ENCODE measurements around the gene CNTD1. TPM values are rescaled to one million over a fixed set of nuclear protein-coding genes. Genes with fewer than 3 reads are reported as not detected.

CNTD1 gene
- polyA plus RNA-seq, 2 of the 4 experiments (the other 2 are of a cell fraction), result 0.06 to 0.10 TPM

DNA sequence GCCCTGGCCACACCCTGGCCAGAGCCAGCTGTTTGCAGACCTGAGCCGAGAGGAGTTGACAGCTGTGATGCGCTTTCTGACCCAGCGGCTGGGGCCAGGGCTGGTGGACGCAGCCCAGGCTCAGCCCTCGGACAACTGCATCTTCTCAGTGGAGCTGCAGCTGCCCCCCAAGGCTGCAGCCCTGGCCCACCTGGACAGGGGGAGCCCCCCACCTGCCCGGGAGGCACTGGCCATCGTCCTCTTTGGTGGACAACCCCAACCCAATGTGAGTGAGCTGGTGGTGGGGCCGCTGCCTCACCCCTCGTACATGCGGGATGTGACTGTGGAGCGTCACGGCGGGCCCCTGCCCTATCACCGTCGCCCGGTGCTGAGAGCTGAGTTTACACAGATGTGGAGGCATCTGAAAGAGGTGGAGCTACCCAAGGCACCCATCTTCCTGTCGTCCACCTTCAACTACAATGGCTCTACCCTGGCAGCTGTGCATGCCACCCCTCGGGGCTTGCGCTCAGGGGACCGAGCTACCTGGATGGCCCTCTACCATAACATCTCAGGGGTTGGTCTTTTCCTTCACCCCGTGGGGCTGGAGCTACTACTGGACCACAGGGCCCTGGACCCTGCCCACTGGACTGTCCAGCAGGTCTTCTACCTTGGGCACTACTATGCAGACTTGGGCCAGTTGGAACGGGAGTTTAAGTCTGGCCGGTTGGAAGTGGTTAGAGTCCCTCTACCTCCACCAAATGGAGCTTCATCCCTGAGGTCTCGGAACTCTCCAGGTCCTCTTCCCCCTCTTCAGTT lies 46.3 kb downstream of the CNTD1 start:
- DNase-seq (ENCODE audit: low read depth in 1 of 2, low spot score in 1 of 2) (no peak), ATAC-seq (no peak), FAIRE-seq (no peak)
- H3K9me3 ChIP-seq, result no peaks in the 10 kb centered on the region
- no peak overlapping the region for H3K4me3 ChIP-seq
- TF ChIP-seq KDM5A (IDR thresholded peaks at IDR 0.05) (no peak), HEYL (CRISPR knock-in tag; IDR thresholded peaks at IDR 0.05) (no peak)
- 94% methylated on average over 23 of the region's 24 CpGs for WGBS (ENCODE audit: missing lambda C conversion rate)
- POLR2A ChIA-PET, result interaction anchor here (1.0 to 1.4 kb wide), 2 partner anchors 21 to 84 kb away, joined by 3 to 5 read pairs; partner anchors contain the start of gene BECN1
- no peaks in the 10 kb centered on the region for H3K4me1 ChIP-seq
- CTCF ChIA-PET, result interaction anchor here (0.5 to 20.4 kb wide), 25 partner anchors 9 to 271 kb away, joined by 3 to 372 read pairs (median 8); partner anchors contain the start of genes BECN1, PSME3, RPL27 and RUNDC1
- no peak overlapping the region for H3K4me2 ChIP-seq
- no peak overlapping the region for H3K27ac ChIP-seq

DNA sequence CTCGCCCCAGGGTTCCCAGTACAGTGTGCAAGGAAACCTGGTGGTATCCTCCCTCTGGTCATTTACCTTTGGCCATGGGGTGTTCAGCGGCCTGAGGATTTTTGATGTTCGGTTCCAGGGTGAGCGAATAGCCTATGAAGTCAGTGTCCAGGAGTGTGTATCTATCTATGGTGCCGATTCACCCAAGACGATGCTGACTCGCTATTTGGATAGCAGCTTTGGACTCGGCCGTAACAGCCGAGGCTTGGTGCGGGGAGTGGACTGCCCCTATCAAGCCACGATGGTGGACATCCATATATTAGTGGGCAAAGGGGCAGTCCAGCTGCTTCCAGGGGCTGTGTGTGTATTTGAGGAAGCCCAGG lies 46.9 kb downstream of the CNTD1 start:
- FAIRE-seq (no peak), ATAC-seq (no peak), DNase-seq (ENCODE audit: low read depth in 1 of 2, low spot score in 1 of 2) (no peak)
- CTCF ChIA-PET, result interaction anchor here (0.9 to 20.4 kb wide), 16 partner anchors 8 to 271 kb away, joined by 3 to 372 read pairs (median 24); partner anchors contain the start of genes BECN1, PSME3 and RPL27
- Histone ChIP-seq H3K4me2 (no peak overlapping the region), H3K4me3 (no peak overlapping the region), H3K9me3 (no peaks in the 10 kb centered on the region), H3K4me1 (no peaks in the 10 kb centered on the region), H3K27ac (no peak overlapping the region)
- WGBS (ENCODE audit: missing lambda C conversion rate), result 91% methylated on average over 12 of the region's 12 CpGs
- TF ChIP-seq KDM5A (IDR thresholded peaks at IDR 0.05) (no peak), CBX8 (IDR thresholded peaks at IDR 0.05) (no peak), NR3C1 (IDR thresholded peaks at IDR 0.05) (no peak), CBX2 (IDR thresholded peaks at IDR 0.05; ENCODE audit: borderline replicate concordance, low read depth) (no peak), KDM1A (IDR thresholded peaks at IDR 0.05; ENCODE audit: low read depth) (no peak), NPAS2 (CRISPR knock-in tag; IDR thresholded peaks at IDR 0.05; ENCODE audit: borderline replicate concordance) (no peak), JUN (IDR thresholded peaks at IDR 0.05) (no peak), RNF2 (IDR thresholded peaks at IDR 0.05; ENCODE audit: borderline replicate concordance, low read depth) (no peak), EP300 (IDR thresholded peaks at IDR 0.05) (no peak), RARB (CRISPR knock-in tag; IDR thresholded peaks at IDR 0.05) (no peak), EHMT2 (IDR thresholded peaks at IDR 0.05; ENCODE audit: low read depth) (no peak), MAFK (IDR thresholded peaks at IDR 0.05; ENCODE audit: partially characterized antibody) (no peak)
- TF ChIP-seq, protein P1, sequence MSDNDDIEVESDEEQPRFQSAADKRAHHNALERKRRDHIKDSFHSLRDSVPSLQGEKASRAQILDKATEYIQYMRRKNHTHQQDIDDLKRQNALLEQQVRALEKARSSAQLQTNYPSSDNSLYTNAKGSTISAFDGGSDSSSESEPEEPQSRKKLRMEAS (IDR thresholded peaks at IDR 0.05), result no peak
- TF ChIP-seq, protein P2, sequence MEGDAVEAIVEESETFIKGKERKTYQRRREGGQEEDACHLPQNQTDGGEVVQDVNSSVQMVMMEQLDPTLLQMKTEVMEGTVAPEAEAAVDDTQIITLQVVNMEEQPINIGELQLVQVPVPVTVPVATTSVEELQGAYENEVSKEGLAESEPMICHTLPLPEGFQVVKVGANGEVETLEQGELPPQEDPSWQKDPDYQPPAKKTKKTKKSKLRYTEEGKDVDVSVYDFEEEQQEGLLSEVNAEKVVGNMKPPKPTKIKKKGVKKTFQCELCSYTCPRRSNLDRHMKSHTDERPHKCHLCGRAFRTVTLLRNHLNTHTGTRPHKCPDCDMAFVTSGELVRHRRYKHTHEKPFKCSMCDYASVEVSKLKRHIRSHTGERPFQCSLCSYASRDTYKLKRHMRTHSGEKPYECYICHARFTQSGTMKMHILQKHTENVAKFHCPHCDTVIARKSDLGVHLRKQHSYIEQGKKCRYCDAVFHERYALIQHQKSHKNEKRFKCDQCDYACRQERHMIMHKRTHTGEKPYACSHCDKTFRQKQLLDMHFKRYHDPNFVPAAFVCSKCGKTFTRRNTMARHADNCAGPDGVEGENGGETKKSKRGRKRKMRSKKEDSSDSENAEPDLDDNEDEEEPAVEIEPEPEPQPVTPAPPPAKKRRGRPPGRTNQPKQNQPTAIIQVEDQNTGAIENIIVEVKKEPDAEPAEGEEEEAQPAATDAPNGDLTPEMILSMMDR (IDR thresholded peaks at IDR 0.05), result no peak
- TF ChIP-seq, protein P3, sequence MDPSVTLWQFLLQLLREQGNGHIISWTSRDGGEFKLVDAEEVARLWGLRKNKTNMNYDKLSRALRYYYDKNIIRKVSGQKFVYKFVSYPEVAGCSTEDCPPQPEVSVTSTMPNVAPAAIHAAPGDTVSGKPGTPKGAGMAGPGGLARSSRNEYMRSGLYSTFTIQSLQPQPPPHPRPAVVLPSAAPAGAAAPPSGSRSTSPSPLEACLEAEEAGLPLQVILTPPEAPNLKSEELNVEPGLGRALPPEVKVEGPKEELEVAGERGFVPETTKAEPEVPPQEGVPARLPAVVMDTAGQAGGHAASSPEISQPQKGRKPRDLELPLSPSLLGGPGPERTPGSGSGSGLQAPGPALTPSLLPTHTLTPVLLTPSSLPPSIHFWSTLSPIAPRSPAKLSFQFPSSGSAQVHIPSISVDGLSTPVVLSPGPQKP (IDR thresholded peaks at IDR 0.05; ENCODE audit: low read depth, low read length), result no peak
- TF ChIP-seq, protein P4, sequence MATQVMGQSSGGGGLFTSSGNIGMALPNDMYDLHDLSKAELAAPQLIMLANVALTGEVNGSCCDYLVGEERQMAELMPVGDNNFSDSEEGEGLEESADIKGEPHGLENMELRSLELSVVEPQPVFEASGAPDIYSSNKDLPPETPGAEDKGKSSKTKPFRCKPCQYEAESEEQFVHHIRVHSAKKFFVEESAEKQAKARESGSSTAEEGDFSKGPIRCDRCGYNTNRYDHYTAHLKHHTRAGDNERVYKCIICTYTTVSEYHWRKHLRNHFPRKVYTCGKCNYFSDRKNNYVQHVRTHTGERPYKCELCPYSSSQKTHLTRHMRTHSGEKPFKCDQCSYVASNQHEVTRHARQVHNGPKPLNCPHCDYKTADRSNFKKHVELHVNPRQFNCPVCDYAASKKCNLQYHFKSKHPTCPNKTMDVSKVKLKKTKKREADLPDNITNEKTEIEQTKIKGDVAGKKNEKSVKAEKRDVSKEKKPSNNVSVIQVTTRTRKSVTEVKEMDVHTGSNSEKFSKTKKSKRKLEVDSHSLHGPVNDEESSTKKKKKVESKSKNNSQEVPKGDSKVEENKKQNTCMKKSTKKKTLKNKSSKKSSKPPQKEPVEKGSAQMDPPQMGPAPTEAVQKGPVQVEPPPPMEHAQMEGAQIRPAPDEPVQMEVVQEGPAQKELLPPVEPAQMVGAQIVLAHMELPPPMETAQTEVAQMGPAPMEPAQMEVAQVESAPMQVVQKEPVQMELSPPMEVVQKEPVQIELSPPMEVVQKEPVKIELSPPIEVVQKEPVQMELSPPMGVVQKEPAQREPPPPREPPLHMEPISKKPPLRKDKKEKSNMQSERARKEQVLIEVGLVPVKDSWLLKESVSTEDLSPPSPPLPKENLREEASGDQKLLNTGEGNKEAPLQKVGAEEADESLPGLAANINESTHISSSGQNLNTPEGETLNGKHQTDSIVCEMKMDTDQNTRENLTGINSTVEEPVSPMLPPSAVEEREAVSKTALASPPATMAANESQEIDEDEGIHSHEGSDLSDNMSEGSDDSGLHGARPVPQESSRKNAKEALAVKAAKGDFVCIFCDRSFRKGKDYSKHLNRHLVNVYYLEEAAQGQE (IDR thresholded peaks at IDR 0.05), result no peak
- TF ChIP-seq, protein P5, sequence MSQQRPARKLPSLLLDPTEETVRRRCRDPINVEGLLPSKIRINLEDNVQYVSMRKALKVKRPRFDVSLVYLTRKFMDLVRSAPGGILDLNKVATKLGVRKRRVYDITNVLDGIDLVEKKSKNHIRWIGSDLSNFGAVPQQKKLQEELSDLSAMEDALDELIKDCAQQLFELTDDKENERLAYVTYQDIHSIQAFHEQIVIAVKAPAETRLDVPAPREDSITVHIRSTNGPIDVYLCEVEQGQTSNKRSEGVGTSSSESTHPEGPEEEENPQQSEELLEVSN (IDR thresholded peaks at IDR 0.05; ENCODE audit: borderline replicate concordance, low read depth), result no peak
- TF ChIP-seq, protein P6, sequence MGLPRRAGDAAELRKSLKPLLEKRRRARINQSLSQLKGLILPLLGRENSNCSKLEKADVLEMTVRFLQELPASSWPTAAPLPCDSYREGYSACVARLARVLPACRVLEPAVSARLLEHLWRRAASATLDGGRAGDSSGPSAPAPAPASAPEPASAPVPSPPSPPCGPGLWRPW (IDR thresholded peaks at IDR 0.05), result no peak
- POLR2A ChIA-PET, result interaction anchor here (0.7 to 1.0 kb wide), 2 partner anchors 21 to 177 kb away, joined by 3 to 12 read pairs; partner anchors contain the start of genes BECN1 and VAT1

All from A549 (cell line).